K562 (cell line): ENCODE data around the gene LRRC25. TPM values are rescaled to one million over a fixed set of nuclear protein-coding genes. Genes with fewer than 3 reads are reported as not detected.
A peak's percentile ranks its signal among the peaks of the same experiment; 100 is the strongest.

Source experiments
- ARHGAP35 ChIP-seq: fragments of 450-650 bp; IDR thresholded peaks from 2 replicates; pipeline ENCODE4 v1.6.1; 2018; ENCODE audit not compliant: partially characterized antibody
- ATF4 ChIP-seq: fragments of 450-650 bp; formaldehyde crosslinking; IDR thresholded peaks from 2 replicates; pipeline ENCODE4 v1.4.0; 2022; ENCODE audit warnings: mild to moderate bottlenecking, moderate library complexity
- CXXC5 ChIP-seq: fragments of 250-450 bp; sonication (Bioruptor Pico); IDR thresholded peaks from 2 replicates; pipeline ENCODE4 v1.8.0; 2022; ENCODE audit warnings: inconsistent platforms, mild to moderate bottlenecking, moderate library complexity
- FOS ChIP-seq: IDR thresholded peaks from 3 replicates; pipeline ENCODE4 v1.6.1; 2011; ENCODE audit not compliant: insufficient read length; ENCODE audit errors: extremely low read depth
- IFI16 ChIP-seq: fragments of 250-450 bp; sonication (Bioruptor Pico); IDR thresholded peaks from 2 replicates; pipeline ENCODE4 v2.1.2; 2022; ENCODE audit warnings: mild to moderate bottlenecking, inconsistent platforms
- IRF2 ChIP-seq: sonication (generic); formaldehyde crosslinking; IDR thresholded peaks from 2 replicates; pipeline ENCODE4 v1.8.1; 2022; ENCODE audit warnings: mild to moderate bottlenecking, missing genetic modification reagents
- NFIC ChIP-seq: fragments of 450-650 bp; IDR thresholded peaks from 2 replicates; pipeline ENCODE4 v1.6.1; 2017; ENCODE audit warnings: mild to moderate bottlenecking, inconsistent platforms
- RBM22 ChIP-seq: fragments of 200-400 bp; formaldehyde crosslinking; IDR thresholded peaks from 2 replicates; pipeline ENCODE4 v1.6.1; 2018; ENCODE audit warnings: low read length, low read depth; ENCODE audit not compliant: poor library complexity, severe bottlenecking
- TEAD2 ChIP-seq: fragments of 450-650 bp; IDR thresholded peaks from 2 replicates; pipeline ENCODE4 v1.6.1; 2016; ENCODE audit warnings: missing genetic modification characterization, control low read depth, missing compliant biosample characterization
- TEAD4 ChIP-seq, 2 experiments: sonication (generic) in 1 of 2; formaldehyde crosslinking in 1 of 2; IDR thresholded peaks; 2 replicates each; pipeline versions ENCODE4 v1.6.1 to v1.8.0; 2012 to 2022; ENCODE audit warnings: borderline replicate concordance in 1 of 2, inconsistent platforms in 1 of 2, low read length in 1 of 2, mild to moderate bottlenecking in 1 of 2, missing genetic modification reagents in 1 of 2
- THRA ChIP-seq: fragments of 450-650 bp; IDR thresholded peaks from 2 replicates; pipeline ENCODE4 v1.6.1; 2017; ENCODE audit warnings: mild to moderate bottlenecking, moderate library complexity
- U2AF1 ChIP-seq: fragments of 200-400 bp; formaldehyde crosslinking; optimal IDR thresholded peaks from 2 replicates; pipeline ENCODE3; 2017; ENCODE audit warnings: mild to moderate bottlenecking, low read depth, low read length, moderate library complexity
- ZBTB11 ChIP-seq, 3 experiments: fragments of 200-800 bp in 1 of 3; fragments of 250-450 bp in 1 of 3; fragments of 450-650 bp in 1 of 3; sonication (Bioruptor Pico) in 1 of 3; sonication (Bioruptor generic) in 1 of 3; formaldehyde crosslinking in 1 of 3; IDR thresholded peaks; 2 replicates each; pipeline versions ENCODE4 v1.6.1 to v1.8.0; 2016 to 2022; ENCODE audit warnings: mild to moderate bottlenecking in 2 of 3, missing genetic modification characterization in 2 of 3, missing compliant biosample characterization in 1 of 3, moderate library complexity in 1 of 3
- ZNF23 ChIP-seq: fragments of 250-450 bp; sonication (Bioruptor Pico); IDR thresholded peaks from 2 replicates; pipeline ENCODE4 v1.4.0; 2020; ENCODE audit warnings: mild to moderate bottlenecking
- ZZZ3 ChIP-seq: fragments of 450-650 bp; IDR thresholded peaks from 2 replicates; pipeline ENCODE4 v1.6.1; 2016; ENCODE audit warnings: antibody characterized with exemption, mild to moderate bottlenecking, moderate library complexity
- polyA plus RNA-seq, 8 experiments: library from polyadenylated mRNA; depleted of rRNA in 4 of 8; stranded (reverse) in 5 of 8; unstranded in 3 of 8; fragments of >200 nt; fragmentation: Nextera tagmentation in 2 of 8; fragmentation: Illumina TruSeq in 1 of 8; extraction: Ambion mirVana in 2 of 8; extraction: Trizol in 1 of 8; gene quantifications; 2 replicates each; pipeline versions ENCODE4 v1.2.1 to v1.2.3, GENCODE V29; 2011 to 2014; ENCODE audit warnings: inconsistent platforms in 1 of 8, missing spikeins in 1 of 8
- total RNA-seq, 7 experiments: library from RNA; depleted of rRNA in 6 of 7; stranded (reverse); fragments of >200 nt in 6 of 7; fragmentation: Illumina TruSeq in 2 of 7; extraction: Trizol in 2 of 7; gene quantifications; 2 replicates each; pipeline versions ENCODE4 v1.2.1 to v1.2.3, GENCODE V29; 2011 to 2021; ENCODE audit warnings: low replicate concordance in 1 of 7
- TF ChIP-seq, protein P1 (sequence below): sonication (generic); formaldehyde crosslinking; IDR thresholded peaks from 2 replicates; pipeline ENCODE4 v1.8.0; 2023; ENCODE audit warnings: missing genetic modification reagents, mild to moderate bottlenecking, borderline replicate concordance

LRRC25 gene
- total and polyA plus RNA-seq, 9 of the 15 experiments (the other 6 are each of a cell fraction or from before 2014, with no cell fraction given): 0.07 to 0.36 (median 0.10) TPM; not detected in 3

- TF ChIP-seq, protein P1, sequence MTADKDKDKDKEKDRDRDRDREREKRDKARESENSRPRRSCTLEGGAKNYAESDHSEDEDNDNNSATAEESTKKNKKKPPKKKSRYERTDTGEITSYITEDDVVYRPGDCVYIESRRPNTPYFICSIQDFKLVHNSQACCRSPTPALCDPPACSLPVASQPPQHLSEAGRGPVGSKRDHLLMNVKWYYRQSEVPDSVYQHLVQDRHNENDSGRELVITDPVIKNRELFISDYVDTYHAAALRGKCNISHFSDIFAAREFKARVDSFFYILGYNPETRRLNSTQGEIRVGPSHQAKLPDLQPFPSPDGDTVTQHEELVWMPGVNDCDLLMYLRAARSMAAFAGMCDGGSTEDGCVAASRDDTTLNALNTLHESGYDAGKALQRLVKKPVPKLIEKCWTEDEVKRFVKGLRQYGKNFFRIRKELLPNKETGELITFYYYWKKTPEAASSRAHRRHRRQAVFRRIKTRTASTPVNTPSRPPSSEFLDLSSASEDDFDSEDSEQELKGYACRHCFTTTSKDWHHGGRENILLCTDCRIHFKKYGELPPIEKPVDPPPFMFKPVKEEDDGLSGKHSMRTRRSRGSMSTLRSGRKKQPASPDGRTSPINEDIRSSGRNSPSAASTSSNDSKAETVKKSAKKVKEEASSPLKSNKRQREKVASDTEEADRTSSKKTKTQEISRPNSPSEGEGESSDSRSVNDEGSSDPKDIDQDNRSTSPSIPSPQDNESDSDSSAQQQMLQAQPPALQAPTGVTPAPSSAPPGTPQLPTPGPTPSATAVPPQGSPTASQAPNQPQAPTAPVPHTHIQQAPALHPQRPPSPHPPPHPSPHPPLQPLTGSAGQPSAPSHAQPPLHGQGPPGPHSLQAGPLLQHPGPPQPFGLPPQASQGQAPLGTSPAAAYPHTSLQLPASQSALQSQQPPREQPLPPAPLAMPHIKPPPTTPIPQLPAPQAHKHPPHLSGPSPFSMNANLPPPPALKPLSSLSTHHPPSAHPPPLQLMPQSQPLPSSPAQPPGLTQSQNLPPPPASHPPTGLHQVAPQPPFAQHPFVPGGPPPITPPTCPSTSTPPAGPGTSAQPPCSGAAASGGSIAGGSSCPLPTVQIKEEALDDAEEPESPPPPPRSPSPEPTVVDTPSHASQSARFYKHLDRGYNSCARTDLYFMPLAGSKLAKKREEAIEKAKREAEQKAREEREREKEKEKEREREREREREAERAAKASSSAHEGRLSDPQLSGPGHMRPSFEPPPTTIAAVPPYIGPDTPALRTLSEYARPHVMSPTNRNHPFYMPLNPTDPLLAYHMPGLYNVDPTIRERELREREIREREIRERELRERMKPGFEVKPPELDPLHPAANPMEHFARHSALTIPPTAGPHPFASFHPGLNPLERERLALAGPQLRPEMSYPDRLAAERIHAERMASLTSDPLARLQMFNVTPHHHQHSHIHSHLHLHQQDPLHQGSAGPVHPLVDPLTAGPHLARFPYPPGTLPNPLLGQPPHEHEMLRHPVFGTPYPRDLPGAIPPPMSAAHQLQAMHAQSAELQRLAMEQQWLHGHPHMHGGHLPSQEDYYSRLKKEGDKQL (CRISPR knock-in tag): no peak
- TF ChIP-seq NFIC: no peak
- TF ChIP-seq CXXC5: peak; percentile 9; the same call in 1 of the 2 replicates
- no peak for TF ChIP-seq TEAD2
- no peak for TF ChIP-seq ZZZ3
- TF ChIP-seq U2AF1: no peak
- TF ChIP-seq ZBTB11 (CRISPR knock-in tag; IDR thresholded peaks at IDR 0.05): no peak
- TF ChIP-seq IFI16: no peak
- TF ChIP-seq ZNF23 (CRISPR knock-in tag): no peak
- TF ChIP-seq THRA: no peak
- no peak for TF ChIP-seq IRF2 (CRISPR knock-in tag)
- no peak for TF ChIP-seq ATF4 (CRISPR knock-in tag)
- no peak for TF ChIP-seq TEAD4 (IDR thresholded peaks at IDR 0.05; ENCODE audit: low read length)
- TF ChIP-seq TEAD4 (CRISPR knock-in tag; IDR thresholded peaks at IDR 0.05; ENCODE audit: borderline replicate concordance): no peak
- no peak for TF ChIP-seq FOS
- TF ChIP-seq RBM22: peak; percentile 81
- TF ChIP-seq ARHGAP35: no peak
Measured at GRCh38 chr19:18433735-18434398, 36.4 kb upstream of the LRRC25 start (continued).
